GM19468 (cell line): ENCODE measurements around the gene IL6.

Experiments used
- ATAC-seq: cut with Tn5 transposase; IDR thresholded peaks from one replicate; pipeline ENCODE4 v1.9.1; 2021; ENCODE audit warnings: mild to moderate bottlenecking, moderate library complexity, moderate number of reproducible peaks; ENCODE audit not compliant: unreplicated experiment; ENCODE audit errors: extremely low read depth

Gene IL6

GRCh38 chr7:22724861-22725260 lies 2.1 kb upstream of the IL6 start:
- ATAC-seq: no peak

GRCh38 chr7:22725585-22725984 lies 1.4 kb upstream of the IL6 start:
- no peak for ATAC-seq

- ATAC-seq: no peak
These were observed 574 bp upstream of the IL6 start for GRCh38 chr7:22726345-22726906.

GRCh38 chr7:22727714-22728035 lies 675 bp downstream of the IL6 start:
- no peak for ATAC-seq

GRCh38 chr7:22728401-22729029 lies 1.5 kb downstream of the IL6 start:
- ATAC-seq: no peak

GRCh38 chr7:22729180-22729825 lies 2.3 kb downstream of the IL6 start:
- no peak for ATAC-seq

- no peak for ATAC-seq
These were observed 3.2 kb downstream of the IL6 start for GRCh38 chr7:22730066-22730710.

- no peak for ATAC-seq
These were observed 4.1 kb downstream of the IL6 start for GRCh38 chr7:22730921-22731654.

GRCh38 chr7:22731766-22732165 lies 4.8 kb downstream of the IL6 start:
- ATAC-seq: no peak

- no peak for ATAC-seq
These were observed 5.6 kb downstream of the IL6 start for GRCh38 chr7:22732556-22733126.

- ATAC-seq: no peak
These were observed 6.8 kb downstream of the IL6 start for GRCh38 chr7:22733761-22734160.

- ATAC-seq: no peak
These were observed 16.0 kb downstream of the IL6 start for GRCh38 chr7:22743014-22743413.

- ATAC-seq: no peak
These were observed 24.3 kb downstream of the IL6 start for GRCh38 chr7:22751341-22751740.

- ATAC-seq: no peak
These were observed 30.5 kb downstream of the IL6 start for GRCh38 chr7:22757338-22757994.

GRCh38 chr7:22758576-22758975 lies 31.6 kb downstream of the IL6 start:
- ATAC-seq: no peak

- ATAC-seq: no peak
These were observed 32.7 kb downstream of the IL6 start for GRCh38 chr7:22759721-22760120.

- ATAC-seq: no peak
These were observed 35.9 kb downstream of the IL6 start for GRCh38 chr7:22762866-22763265.

GRCh38 chr7:22765609-22766008 lies 38.6 kb downstream of the IL6 start:
- ATAC-seq: peak; percentile 73

- ATAC-seq: no peak
These were observed 44.3 kb downstream of the IL6 start for GRCh38 chr7:22771194-22771871.

- ATAC-seq: no peak
These were observed 44.9 kb downstream of the IL6 start for GRCh38 chr7:22771872-22772228.
